Common myeloid progenitor, CD34-positive (primary cell): Measurements from ENCODE around the gene PCBD1.

Experiments
- CTCF ChIA-PET: fragments of 350-600 bp; sonication (Branson Sonifier 250); formaldehyde crosslinking; loops from one replicate; lab custom pipeline; 2021; ENCODE audit warnings: antibody characterized with exemption; lab: Charles Lee
- POLR2A ChIA-PET: fragments of 350-600 bp; sonication (Branson Sonifier 250); formaldehyde crosslinking; loops from one replicate; lab custom pipeline; 2021; ENCODE audit warnings: antibody characterized with exemption; lab: Charles Lee
- DNase-seq, 3 donors: peaks; one replicate each; pipeline versions ENCODE4 v3.0.0 to v3.0.0-alpha.2; 2013
- H3K27ac ChIP-seq, 2 experiments: 1 replicate in 1 of 2; 2 replicates in 1 of 2; pipeline ENCODE4 v1.7.0; 2013; ENCODE audit warnings: inconsistent platforms in 2 of 2, low read length in 2 of 2, mild to moderate bottlenecking in 2 of 2, low read depth in 1 of 2, moderate library complexity in 1 of 2; ENCODE audit not compliant: severe bottlenecking in 2 of 2, insufficient read depth in 1 of 2, poor library complexity in 1 of 2
- H3K27me3 ChIP-seq, 5 experiments: replicated peaks in 2 of 5; 1 replicate in 3 of 5; 2 replicates in 2 of 5; pipeline versions ENCODE4 v1.6.1 to v1.7.0; 2013; ENCODE audit warnings: low read length in 4 of 5, mild to moderate bottlenecking in 2 of 5, moderate library complexity in 2 of 5, inconsistent platforms in 1 of 5; ENCODE audit not compliant: insufficient read depth in 5 of 5, control insufficient read depth in 4 of 5
- H3K36me3 ChIP-seq, 4 experiments: 1 replicate in 2 of 4; 2 replicates in 2 of 4; pipeline versions ENCODE4 v1.6.1 to v1.7.0; 2013; ENCODE audit warnings: low read length in 3 of 4, control low read depth in 1 of 4, mild to moderate bottlenecking in 1 of 4; ENCODE audit not compliant: control insufficient read depth in 4 of 4, insufficient read depth in 4 of 4
- H3K4me1 ChIP-seq, 4 experiments: 1 replicate in 3 of 4; 2 replicates in 1 of 4; pipeline versions ENCODE4 v1.6.1 to v1.7.1; 2013; ENCODE audit warnings: low read length in 3 of 4, mild to moderate bottlenecking in 3 of 4, control low read depth in 1 of 4, inconsistent platforms in 1 of 4, moderate library complexity in 1 of 4; ENCODE audit not compliant: control insufficient read depth in 4 of 4, insufficient read depth in 4 of 4; ENCODE audit errors: control extremely low read depth in 1 of 4
- H3K4me3 ChIP-seq, 7 experiments: 1 replicate in 4 of 7; 2 replicates in 3 of 7; pipeline versions ENCODE4 v1.5.1 to v1.7.0; 2013; ENCODE audit warnings: mild to moderate bottlenecking in 7 of 7, low read length in 6 of 7, moderate library complexity in 6 of 7, inconsistent platforms in 2 of 7, low read depth in 2 of 7, control low read depth in 1 of 7; ENCODE audit not compliant: insufficient read depth in 4 of 7, control insufficient read depth in 1 of 7; ENCODE audit errors: extremely low read depth in 1 of 7
- H3K9me3 ChIP-seq, 5 experiments: 1 replicate in 4 of 5; 2 replicates in 1 of 5; pipeline versions ENCODE4 v1.6.1 to v1.7.1; 2013; ENCODE audit warnings: low read length in 4 of 5, mild to moderate bottlenecking in 2 of 5, inconsistent platforms in 1 of 5, low read depth in 1 of 5, moderate library complexity in 1 of 5; ENCODE audit not compliant: control insufficient read depth in 4 of 5, insufficient read depth in 2 of 5; ENCODE audit errors: control extremely low read depth in 1 of 5
- WGBS: methylation state at CpG from one replicate; pipeline ENCODE4 v1.1.5; 2013; ENCODE audit not compliant: insufficient coverage; 5-methylcytosine and 5-hydroxymethylcytosine counted together

PCBD1 gene

GRCh38 chr10:70917635-70918034 is 29.3 kb upstream of the PCBD1 start:
- Histone ChIP-seq H3K36me3 (no peaks in the 10 kb centered on the region), H3K4me1 (peaks cover 0 to 8% (median 2%) of the 10 kb centered on the region in 4 experiments), H3K27ac (no peak overlapping the region), H3K4me3 (no peak overlapping the region), H3K9me3 (no peaks in the 10 kb centered on the region), H3K27me3 (peaks cover 0 to 3% (median 0%) of the 10 kb centered on the region in 5 experiments)
- CTCF ChIA-PET: interaction anchor here (0.9 to 1.5 kb wide), 3 partner anchors 8 to 209 kb away, joined by 3 to 5 read pairs (median 3); no protein-coding TSS in a partner anchor
- DNase-seq: no peak
- WGBS: 93% methylated on average over 10 of the region's 10 CpGs
- POLR2A ChIA-PET: no interaction called here

GRCh38 chr10:70917226-70917625 is 28.9 kb upstream of the PCBD1 start:
- H3K4me3 ChIP-seq: no peak overlapping the region
- 100% methylated on average over 3 of the region's 5 CpGs for WGBS
- H3K27me3 ChIP-seq: peaks cover 0 to 3% (median 0%) of the 10 kb centered on the region in 5 experiments
- no peak overlapping the region for H3K27ac ChIP-seq
- DNase-seq: no peak
- no peaks in the 10 kb centered on the region for H3K36me3 ChIP-seq
- no peaks in the 10 kb centered on the region for H3K9me3 ChIP-seq
- ChIA-PET CTCF (interaction anchor here (1.4 to 1.5 kb wide), 2 partner anchors 8 to 362 kb away, joined by 3 to 5 read pairs; no protein-coding TSS in a partner anchor), POLR2A (no interaction called here)
- H3K4me1 ChIP-seq: peaks cover 0 to 8% (median 2%) of the 10 kb centered on the region in 4 experiments

GRCh38 chr10:70916241-70916640 is 27.9 kb upstream of the PCBD1 start:
- ChIA-PET POLR2A (no interaction called here), CTCF (interaction anchor here (1.3 to 1.5 kb wide), 3 partner anchors 9 to 363 kb away, joined by 3 to 5 read pairs (median 4); no protein-coding TSS in a partner anchor)
- DNase-seq: no peak
- H3K27me3 ChIP-seq: peaks cover 0 to 3% (median 0%) of the 10 kb centered on the region in 5 experiments
- no peaks in the 10 kb centered on the region for H3K36me3 ChIP-seq
- peaks cover 0 to 8% (median 2%) of the 10 kb centered on the region in 4 experiments for H3K4me1 ChIP-seq
- 97% methylated on average over 5 of the region's 6 CpGs for WGBS
- no peak overlapping the region for H3K27ac ChIP-seq
- H3K9me3 ChIP-seq: peaks cover 0 to 3% (median 0%) of the 10 kb centered on the region in 5 experiments
- no peak overlapping the region for H3K4me3 ChIP-seq

- ChIA-PET POLR2A (no interaction called here), CTCF (interaction anchor here (1.3 to 1.6 kb wide), 2 partner anchors 9 kb away, joined by 4 read pairs; no protein-coding TSS in a partner anchor)
- Histone ChIP-seq H3K27ac (no peak overlapping the region), H3K9me3 (peaks cover 0 to 3% (median 0%) of the 10 kb centered on the region in 5 experiments), H3K4me3 (no peak overlapping the region), H3K4me1 (peaks cover 0 to 8% (median 2%) of the 10 kb centered on the region in 4 experiments), H3K36me3 (no peaks in the 10 kb centered on the region), H3K27me3 (peaks cover 0 to 3% (median 0%) of the 10 kb centered on the region in 5 experiments)
- no peak for DNase-seq
- 97% methylated on average over 9 of the region's 9 CpGs for WGBS
These were observed 27.4 kb upstream of the PCBD1 start for GRCh38 chr10:70915806-70916205.

- no peaks in the 10 kb centered on the region for H3K36me3 ChIP-seq
- H3K27me3 ChIP-seq: peaks cover 0 to 3% (median 0%) of the 10 kb centered on the region in 5 experiments
- H3K4me3 ChIP-seq: no peak overlapping the region
- H3K4me1 ChIP-seq: peaks cover 0 to 8% (median 2%) of the 10 kb centered on the region in 4 experiments
- peaks cover 0 to 3% (median 0%) of the 10 kb centered on the region in 5 experiments for H3K9me3 ChIP-seq
- ChIA-PET CTCF (interaction anchor here (1.6 kb wide), 1 partner anchor 10 kb away, joined by 4 read pairs; no protein-coding TSS in a partner anchor), POLR2A (no interaction called here)
- no peak for DNase-seq
- no peak overlapping the region for H3K27ac ChIP-seq
- WGBS: 87% methylated on average over 3 of the region's 5 CpGs
These were observed 26.8 kb upstream of the PCBD1 start for GRCh38 chr10:70915206-70915605.

- no peaks in the 10 kb centered on the region for H3K36me3 ChIP-seq
- CTCF ChIA-PET: interaction anchor here (1.6 kb wide), 1 partner anchor 11 kb away, joined by 4 read pairs; no protein-coding TSS in a partner anchor
- POLR2A ChIA-PET: no interaction called here
- DNase-seq: no peak
- H3K4me1 ChIP-seq: peaks cover 0 to 8% (median 2%) of the 10 kb centered on the region in 4 experiments
- H3K27ac ChIP-seq: no peak overlapping the region
- 94% methylated on average over 7 of the region's 10 CpGs for WGBS
- H3K27me3 ChIP-seq: peaks cover 0 to 3% (median 0%) of the 10 kb centered on the region in 5 experiments
- no peak overlapping the region for H3K4me3 ChIP-seq
- peaks cover 0 to 3% (median 0%) of the 10 kb centered on the region in 5 experiments for H3K9me3 ChIP-seq
These were observed 26.0 kb upstream of the PCBD1 start for GRCh38 chr10:70914316-70914864.

- POLR2A ChIA-PET: no interaction called here
- Histone ChIP-seq H3K27ac (no peak overlapping the region), H3K4me1 (peaks cover 0 to 8% (median 2%) of the 10 kb centered on the region in 4 experiments), H3K9me3 (peaks cover 0 to 3% (median 0%) of the 10 kb centered on the region in 5 experiments), H3K4me3 (no peak overlapping the region), H3K27me3 (peaks cover 0 to 3% (median 0%) of the 10 kb centered on the region in 5 experiments), H3K36me3 (no peaks in the 10 kb centered on the region)
- DNase-seq: no peak
- WGBS: 100% methylated on average over 2 of the region's 3 CpGs
- CTCF ChIA-PET: no interaction called here
These were observed 25.5 kb upstream of the PCBD1 start for GRCh38 chr10:70913893-70914240.
